ENCODE data around the gene KIRREL3.

KIRREL3 gene

DNA sequence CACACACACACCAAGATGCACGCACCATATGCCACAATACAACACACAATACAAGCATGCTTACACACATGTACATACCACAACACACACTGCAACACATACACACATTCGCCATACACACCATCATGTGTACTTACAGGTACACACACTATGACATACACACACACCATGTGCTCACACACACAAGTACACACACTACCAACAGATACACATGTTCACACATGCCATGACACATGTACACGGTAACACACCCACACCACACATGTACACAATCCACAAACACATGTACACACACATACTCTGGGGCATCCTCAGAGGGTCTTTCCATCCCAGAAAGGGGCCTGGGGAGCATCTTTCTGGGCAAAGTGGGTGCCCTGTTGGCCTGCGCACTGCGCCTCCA lies 562.8 kb downstream of the KIRREL3 start:
- no peak for DNase-seq (ENCODE audit: low spot score)

DNA sequence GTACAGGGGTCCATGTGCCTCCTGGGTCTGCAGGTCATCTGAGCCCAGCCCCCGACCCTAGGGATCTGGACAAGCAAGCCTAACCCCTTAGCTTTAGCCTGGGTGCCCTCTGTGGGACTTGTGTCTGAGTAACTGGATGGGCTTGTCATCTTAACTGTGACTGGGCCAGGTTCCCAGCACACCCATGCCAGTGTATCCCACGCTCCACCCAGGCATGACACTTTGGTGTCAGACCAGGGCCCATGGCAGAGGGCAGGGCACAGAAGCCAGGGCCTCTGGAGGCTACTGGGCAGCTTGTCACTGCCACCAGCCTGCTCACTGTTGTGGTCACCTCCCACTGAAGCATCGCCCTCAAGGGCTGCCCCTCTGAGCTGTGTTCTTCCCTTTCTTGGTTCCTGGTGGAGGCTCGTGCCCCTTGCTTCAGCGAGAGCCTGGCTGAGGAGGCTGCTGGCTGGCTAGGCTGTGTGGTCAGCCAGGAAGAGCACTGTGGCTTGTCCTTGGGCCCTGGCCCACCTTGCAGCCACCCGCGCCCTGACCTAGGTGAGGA lies 564.3 kb downstream of the KIRREL3 start:
- DNase-seq (ENCODE audit: low spot score), result no peak

DNA sequence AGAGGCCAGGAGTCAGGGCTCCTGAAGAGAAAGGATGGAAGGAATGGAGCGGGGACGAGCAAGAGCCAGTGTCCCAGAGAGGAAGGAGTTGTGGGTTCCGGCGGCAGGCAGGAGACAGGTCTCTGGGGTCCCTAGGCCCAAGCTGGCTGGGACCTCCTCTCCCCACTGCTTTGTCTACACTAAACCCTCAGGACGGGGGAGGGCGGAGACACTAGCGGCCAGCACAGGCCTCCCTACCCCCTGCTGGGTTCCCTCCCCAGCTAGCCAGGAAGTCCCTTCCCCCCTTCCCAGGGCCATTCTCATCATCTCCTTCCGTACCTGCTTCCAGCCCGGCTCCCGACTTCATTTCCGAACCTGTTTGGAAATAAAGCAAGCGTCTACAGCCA lies 565.6 kb downstream of the KIRREL3 start:
- DNase-seq (ENCODE audit: low spot score), result no peak

DNA sequence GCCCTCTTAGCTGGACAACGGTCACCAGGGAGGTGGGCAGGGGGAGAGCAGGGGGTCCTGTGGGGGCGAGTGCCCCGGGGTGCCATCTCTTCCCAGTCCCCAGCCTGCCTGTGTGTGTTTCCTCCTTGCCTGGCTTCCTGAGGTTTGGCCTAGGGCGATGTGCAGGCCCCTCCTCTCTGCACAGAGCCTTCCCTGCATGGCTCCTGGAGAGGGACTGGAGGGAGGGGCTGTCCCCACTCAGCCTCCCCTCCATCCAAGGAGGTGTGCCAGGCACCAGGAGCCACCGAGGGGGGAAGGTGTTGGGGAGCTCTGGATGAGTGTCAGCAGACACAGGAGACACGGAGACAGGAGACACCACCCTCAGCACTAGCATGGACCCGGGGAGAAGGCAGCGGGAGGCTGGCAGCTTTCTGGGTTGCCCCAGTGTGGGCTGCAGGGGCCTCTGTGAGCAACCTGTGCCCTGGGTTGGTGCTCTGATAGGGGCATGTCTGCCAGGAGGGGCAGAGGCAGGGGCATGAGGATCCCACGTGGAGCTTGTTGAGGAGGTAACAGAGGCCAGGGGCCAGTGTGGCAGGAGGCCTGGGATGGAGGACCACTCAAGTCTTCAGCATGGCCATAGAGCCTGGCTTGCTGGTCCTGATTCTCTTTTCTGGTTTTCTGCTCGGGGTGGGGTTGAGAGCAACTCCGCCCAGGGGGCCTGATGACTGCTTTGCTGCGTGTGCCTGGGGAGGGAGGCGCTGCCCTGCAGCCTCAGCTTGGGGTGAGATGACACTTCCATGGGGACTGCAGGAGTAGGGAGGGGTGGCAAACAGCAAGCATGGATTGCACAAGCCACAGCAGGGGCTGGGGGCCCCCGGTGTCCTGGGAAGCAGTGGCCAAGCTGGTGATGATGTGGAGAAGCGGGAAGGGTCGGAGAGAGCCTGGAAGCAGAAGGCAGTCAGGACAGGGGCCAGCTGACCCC lies 566.3 kb downstream of the KIRREL3 start:
- no peak for DNase-seq (ENCODE audit: low spot score)

DNA sequence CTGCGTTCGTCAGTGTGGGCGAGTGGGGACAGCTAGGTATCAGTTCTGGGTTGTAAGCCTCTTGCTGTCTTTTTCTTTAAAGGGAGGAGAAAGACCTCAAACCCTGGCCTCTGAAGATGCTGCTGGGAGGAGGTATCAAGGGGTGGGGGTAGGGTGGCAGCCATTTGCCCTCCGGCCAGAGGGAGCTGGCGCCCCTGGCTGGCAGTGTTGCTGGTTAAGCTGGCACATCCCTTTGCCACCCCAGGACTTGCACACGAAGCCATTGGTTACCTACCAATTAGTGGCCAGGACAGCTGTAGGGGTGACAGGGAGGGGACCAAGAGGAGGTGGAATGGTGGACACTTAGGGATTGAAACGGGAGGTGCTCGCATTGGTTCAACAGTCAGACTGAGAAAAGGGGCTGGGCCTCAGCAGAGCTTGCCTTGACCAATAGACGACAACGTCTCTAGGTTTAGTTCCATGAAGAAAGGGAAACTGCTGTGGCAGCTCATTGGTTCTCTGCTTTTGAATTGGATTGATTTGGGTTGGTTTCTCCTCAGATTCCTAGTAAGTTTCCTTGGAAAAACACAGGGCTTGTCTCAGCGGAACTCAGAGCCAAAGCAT lies 567.2 kb downstream of the KIRREL3 start:
- DNase-seq (ENCODE audit: low spot score), result no peak

DNA sequence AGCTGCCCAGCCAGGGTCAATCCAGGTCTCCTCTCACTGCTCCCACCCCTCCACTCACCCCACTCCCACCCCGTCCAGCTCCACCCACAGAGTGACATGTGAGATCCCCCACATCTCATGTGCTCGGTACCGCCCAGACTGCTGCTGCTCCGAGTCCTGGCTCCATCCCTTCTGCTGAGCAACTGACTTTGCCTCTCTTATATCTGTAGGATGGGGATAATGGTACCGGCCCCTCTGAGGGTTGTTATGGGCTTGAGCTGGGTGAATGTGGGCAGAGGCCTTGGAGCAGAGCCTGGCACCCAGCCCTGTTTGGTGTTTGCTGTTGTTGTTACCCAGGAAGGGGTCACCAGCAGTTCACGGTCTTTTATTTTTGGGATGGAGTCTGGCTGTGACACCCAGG lies 568.0 kb downstream of the KIRREL3 start:
- no peak for DNase-seq (ENCODE audit: low spot score)

DNA sequence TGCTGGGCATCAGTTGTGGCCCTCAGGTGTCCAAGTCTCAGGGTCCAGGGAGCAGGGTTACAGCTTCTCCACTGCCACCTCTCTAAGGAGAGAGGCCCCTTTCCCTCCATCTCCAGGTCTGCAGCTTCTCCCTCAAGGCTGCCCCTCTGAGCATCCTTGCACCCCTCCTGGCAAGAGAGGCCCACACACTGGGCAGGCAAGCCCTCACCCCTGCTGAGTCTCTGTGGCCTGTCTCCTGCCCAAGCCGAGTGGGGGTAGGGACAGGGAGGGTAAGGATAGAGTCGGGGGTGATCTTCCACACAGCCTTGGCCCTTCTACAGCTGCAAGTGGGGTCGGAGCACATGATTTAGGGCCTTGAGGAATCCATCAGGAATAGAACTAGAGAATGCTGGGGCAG lies 568.5 kb downstream of the KIRREL3 start:
- DNase-seq (ENCODE audit: low spot score), result no peak

DNA sequence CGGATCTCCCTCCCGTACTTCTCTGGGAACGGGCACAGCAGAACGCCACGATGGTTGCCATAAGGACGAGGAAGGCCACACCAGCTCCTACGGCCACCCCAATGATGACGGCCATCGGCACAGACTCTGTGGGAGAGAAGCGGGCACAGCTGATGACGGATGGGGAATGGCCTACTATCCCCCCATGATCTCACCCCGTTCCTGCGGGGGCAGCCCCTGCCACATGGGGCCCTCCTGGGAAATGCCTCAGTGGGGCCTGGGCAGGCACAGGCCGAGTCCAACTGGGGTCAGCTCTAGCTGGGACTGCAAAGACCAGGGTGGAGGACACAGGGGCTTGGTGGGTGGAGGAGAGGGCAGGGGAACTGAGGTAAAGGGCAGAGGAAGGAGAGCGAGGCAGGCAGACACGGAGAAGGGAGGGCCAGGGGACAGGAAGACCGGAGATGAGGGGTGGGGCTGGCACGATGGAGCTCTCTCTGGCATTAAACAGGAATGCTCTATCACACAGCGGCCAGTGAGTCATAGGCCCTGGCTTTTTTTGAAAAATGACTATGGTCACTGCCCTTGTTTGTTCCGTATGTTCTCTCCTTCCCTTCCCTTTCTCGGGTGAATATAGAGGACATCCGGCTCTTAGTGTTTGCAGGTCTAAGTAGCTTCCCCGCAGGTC lies 569.0 kb downstream of the KIRREL3 start:
- DNase-seq (ENCODE audit: low spot score), result no peak

DNA sequence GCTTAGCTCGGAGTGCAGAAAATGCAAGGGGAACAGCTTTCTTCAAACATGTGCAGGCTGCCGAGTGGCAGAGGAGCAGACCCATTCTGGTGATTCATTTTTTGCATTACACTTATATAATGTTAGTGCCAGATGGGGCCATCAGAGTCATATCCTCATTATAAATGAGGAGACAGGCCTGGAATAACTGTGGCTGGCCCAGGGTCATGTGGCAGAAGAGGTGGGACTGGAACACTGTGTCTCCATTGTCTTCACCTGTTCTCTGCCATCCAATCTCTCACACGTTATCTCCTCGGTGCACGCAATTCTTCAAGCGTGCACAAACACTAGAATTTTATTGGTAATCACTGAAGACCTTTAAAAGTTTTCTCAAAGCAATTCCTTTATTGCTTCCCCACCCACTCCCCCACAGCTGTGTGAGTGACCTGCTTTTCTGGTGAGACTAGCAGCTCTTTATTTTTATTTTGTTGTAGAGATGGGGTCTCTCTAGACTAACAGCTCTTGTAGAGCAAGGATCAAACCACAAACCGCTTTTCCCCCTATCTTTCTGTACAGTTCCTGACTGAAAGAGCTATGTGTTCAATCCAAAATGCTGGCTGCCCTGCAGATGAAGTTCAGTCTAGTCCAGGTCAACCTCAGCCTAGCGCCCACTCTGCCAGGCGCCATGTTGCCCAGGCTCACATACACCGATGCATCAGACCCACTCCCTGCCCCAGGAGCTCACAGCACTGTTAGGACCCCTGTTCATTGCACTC lies 569.8 kb downstream of the KIRREL3 start:
- DNase-seq (ENCODE audit: low spot score), result no peak

DNA sequence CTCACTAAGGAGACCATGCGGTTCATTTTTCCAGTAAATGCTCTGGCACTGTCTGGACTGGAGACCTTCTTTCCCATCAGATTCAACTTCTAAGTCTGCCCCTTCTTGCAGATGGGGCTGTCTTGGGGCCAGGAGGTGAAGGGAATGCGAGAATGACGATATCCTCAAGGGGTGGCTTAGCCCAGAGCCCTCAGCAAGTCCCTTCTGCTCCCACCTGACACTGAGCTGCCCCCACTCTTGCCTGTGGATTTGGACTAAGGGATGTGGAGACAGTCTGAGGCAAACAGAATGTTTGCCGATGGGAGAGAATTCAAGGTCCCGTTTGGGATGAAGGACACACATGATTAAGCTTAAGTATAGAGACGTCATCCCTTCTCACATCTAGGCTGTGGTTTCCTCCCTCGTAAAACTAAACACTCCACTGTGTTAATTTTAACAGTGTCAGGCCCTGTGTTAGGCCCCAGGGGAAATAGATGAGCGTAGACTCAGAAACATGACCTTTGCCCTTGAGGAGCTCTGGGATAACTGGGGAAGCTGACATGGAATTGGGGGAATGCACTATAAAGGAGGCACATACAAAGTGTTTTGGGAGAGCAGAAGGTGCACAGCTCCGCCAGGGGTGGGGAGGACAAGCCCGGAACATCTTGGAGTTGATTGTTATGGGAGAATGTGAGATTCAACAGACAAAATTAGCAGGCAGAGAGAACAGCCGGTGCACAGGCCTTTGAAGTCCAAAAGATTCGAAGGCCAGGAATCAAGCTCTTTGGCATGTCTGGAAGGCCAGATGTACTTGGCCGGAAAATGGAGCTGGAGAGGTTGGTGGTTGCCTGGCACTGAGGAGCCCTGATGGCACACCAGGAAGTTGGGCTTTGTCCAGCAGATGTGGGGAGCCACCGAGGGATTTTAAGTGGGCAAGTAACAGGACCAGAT lies 573.5 kb downstream of the KIRREL3 start:
- DNase-seq (ENCODE audit: low spot score), result no peak

DNA sequence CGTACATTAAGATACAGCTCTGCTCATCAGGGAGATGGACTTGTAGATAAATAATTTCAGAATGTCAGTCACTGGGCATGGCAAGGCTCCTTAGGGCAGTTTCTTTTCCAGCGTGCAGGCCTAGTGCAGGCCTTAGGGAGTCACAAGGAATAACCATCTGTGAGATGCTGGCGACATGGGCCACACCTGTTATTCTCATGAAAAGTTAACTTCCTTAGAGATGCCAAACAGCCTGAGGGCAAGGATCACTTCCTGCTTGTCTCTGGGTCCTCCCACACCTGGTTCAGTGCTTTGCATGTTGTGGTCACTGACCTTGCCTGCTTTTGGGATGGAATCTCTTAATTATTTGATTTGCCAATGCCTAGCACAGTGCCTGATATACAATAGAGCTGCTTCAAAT lies 574.5 kb downstream of the KIRREL3 start:
- no peak for DNase-seq (ENCODE audit: low spot score)

DNA sequence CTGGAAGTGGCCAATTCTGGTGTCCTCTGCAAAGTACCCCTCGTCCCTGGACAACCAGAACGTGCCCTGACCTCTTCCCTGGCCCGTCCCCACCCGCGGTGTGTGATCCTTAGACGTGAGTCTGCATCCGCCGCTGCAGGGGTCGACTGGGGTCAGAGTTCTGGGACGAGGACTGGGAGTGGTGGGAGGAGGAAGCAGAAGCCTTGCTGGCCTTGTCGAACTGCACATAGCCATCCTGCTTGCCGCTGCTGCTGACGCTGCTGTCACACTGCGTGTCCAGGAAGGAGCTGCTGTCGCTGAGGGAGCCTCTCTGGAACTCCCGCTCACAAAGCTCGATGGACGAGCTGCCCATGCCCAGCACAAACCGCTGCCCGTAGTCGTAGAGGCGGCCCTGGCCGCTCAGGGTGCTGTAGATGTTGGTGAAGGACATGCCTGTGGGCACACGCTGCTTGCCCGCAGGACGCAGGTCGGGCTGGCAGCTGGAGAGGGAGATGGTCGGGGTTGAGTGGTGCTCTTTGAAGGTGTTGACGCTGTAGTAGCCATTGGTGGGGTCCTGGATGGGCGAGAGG lies 576.0 kb downstream of the KIRREL3 start:
- DNase-seq (ENCODE audit: low spot score), result no peak

DNA sequence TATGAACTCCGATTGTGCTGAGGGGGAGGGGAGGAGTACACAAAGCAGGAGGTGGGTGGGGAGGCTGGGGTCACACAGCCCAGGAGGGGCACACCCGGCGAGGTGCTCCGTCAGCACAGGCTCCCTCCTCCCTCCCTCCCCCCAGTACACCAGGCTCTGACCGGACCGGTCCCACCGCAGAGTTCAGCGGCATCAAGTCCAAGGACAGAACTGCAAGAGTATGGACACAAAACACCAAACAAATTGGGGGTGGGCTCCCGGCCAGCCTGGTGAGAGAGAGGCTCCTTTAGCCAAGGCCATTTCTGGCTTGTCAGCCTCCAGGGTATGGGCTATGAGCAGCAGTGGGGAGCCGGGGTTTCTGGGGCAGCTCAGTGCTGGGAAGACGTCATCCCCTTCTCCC lies 576.8 kb downstream of the KIRREL3 start:
- DNase-seq (ENCODE audit: low spot score), result no peak

DNA sequence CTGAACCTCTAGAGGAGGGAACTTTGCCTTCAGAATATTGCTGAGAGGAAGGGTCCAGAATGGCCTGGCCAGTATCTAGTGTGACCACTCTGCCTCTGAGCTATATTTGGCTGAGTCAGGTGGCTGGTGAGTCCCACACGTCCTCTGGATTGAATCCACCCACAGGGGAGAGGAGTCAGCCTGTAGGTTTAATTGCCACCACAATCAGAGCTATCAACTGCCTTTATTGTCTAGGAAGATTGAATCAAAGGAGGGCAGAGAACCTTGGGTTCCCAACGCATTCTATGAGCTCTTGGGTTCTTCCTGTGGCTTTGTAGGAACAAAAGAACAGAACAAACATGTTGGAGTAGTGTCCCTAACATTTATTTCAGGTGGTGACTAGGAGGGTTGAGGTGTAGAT lies 577.4 kb downstream of the KIRREL3 start:
- DNase-seq (ENCODE audit: low spot score), result no peak

DNA sequence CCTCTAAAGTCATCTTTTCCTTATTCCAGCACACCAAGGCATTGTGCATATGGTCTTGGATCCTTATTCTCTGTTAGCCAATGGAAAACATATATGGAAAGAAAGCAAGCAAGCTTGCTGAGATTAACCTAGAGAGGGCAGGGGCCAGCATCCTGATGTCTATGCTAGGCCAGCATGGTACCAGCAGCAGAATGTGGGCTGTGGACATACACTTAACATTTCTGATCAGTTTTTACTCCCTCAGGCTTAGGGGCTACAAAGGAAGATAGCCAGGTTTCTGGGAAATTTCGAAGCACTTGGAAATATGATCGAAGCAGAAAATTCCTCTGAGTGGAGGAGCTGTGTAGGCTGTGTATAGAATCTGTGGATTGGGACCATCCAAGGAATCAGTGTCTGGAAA lies 578.1 kb downstream of the KIRREL3 start:
- DNase-seq (ENCODE audit: low spot score), result no peak

DNA sequence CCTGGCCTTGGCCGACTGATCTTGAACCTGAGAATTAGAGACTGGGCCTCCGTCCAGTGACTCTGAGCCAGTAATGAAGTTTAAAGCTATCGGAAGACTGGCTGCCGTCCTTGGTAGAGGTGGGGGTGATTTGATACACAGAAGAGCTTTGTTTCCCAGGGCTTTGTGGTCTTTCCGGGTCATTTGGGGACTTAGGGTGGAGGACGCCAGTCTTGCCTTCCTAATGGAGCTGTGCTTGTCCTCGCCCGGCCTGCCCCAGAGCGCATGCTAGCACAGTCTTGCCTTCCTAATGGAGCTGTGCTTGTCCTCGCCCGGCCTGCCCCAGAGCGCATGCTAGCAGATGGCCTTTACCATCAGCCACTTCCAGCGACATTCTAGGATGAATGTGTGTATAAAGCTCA lies 579.3 kb downstream of the KIRREL3 start:
- no peak for DNase-seq (ENCODE audit: low spot score)

DNA sequence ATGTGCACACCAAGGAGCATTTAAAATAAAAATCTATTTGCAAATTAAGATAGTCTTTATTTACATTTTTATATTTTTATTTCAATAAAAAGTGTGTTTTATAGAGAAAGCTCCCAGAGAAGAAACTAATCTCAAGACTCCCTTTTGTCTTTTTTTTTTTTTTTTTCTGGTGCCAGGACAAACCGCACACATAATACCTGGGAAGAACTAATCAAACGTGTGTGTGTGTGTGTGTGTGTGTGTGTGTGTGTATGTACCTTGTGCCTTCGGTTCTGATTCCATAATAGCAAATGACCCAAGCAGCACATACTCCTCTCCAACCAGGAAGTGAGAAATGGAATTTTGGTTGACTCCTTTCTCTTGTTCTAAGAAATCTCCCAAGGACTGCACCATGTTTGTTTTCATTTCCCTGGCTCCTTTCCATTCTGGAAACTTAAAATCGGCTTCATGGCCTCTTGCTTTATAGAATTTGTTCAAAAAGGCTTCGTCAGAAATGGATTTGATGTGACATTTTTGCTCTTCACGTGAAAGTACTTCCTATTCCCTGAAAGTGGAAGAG lies 579.8 kb downstream of the KIRREL3 start:
- DNase-seq (ENCODE audit: low spot score), result no peak

DNA sequence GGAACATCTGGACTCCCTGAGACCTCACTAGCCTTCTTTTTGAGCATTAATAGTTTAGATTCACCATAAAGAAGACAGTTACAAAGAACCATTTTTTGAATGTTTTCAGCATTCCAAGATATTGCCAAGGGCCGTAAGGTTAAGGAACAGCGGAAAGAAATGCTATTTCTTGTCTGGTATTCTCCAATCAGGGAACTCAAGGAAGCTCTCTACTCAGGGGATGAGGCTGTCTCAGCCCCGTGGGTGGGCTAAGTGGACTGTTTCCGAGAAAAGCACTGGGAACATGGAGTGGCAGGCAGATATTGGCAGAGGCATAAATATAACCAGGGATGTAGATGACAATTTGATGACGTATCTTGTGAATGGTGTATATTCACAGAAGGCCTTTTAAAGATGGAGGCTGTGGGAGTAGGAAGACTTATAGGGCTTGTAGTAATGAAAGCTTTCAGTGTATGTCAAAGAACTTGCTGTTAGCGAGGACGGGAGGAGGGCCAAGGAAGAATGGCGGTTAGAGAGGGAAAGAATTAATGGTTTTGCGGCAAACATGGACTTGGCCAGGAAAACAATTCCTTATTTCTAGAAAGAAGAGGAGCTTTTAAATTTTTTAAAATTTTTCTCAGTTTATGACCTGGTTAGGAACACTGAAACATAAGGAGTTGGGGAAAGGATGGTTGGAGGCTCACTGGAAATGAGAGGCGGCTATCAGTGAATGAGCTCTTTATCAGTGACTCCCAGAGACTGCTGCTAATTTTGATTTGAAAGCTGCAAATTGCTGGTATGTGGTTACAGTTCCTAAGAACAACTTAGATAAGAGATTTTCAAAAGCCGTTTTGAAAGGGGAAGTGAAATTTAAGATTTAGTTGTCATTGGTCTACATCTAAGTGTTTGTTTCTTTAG lies 580.5 kb downstream of the KIRREL3 start:
- no peak for DNase-seq (ENCODE audit: low spot score)

DNA sequence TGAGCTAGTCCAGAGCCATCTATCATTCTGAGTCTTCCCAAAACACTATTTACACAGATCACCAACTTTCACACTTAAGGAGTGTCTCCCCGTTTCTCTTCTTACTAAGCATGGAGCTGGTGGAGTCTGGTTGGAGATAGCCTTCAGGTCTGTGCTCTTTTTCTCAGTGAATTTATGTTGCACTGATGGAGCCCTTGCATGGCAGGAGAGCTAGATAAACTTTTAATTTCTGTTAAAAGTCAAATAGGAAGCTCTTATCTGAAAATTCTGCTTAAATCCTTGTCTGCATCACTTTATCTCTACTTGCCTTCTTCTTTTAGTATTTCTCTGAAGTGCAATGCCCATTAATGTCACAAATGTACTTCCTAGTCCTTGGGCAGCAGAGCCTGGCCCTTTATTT lies 581.7 kb downstream of the KIRREL3 start:
- DNase-seq (ENCODE audit: low spot score), result no peak

All from iPS-NIHi11 (cell line).